HEK293 (cell line): Measurements from ENCODE around the gene LUZP2.

Experiments
- CTCF ChIA-PET: fragments of 350-600 bp; formaldehyde crosslinking; extraction: SDS; loops from one replicate; lab custom pipeline; 2021; ENCODE audit warnings: antibody characterized with exemption; lab: Yijun Ruan, JAX
- POLR2A ChIA-PET: fragments of 300-600 bp; formaldehyde crosslinking; extraction: SDS; loops from one replicate; lab custom pipeline; 2020; ENCODE audit warnings: antibody characterized with exemption, inconsistent platforms; lab: Yijun Ruan, JAX
- H3K27ac ChIP-seq: fragments of 200-500 bp; sonication (Bioruptor generic); 2 replicates; pipeline ENCODE4 v1.5.1; 2014; ENCODE audit warnings: low read depth, low read length, control low read depth, inconsistent platforms; ENCODE audit errors: extremely low read depth
- H3K36me3 ChIP-seq, 2 experiments: fragments of 200-500 bp in 1 of 2; sonication (Bioruptor generic) in 1 of 2; 1 replicate in 1 of 2; 2 replicates in 1 of 2; pipeline ENCODE4 v1.5.1; 2014 to 2017; ENCODE audit warnings: inconsistent platforms in 2 of 2, low read length in 2 of 2; ENCODE audit not compliant: control insufficient read depth in 2 of 2, insufficient read depth in 1 of 2
- H3K4me1 ChIP-seq: fragments of 200-500 bp; sonication (Bioruptor generic); 2 replicates; pipeline ENCODE4 v1.5.1; 2014; ENCODE audit warnings: mild to moderate bottlenecking, low read length, inconsistent platforms; ENCODE audit not compliant: control insufficient read depth, insufficient read depth
- H3K4me3 ChIP-seq: 2 replicates; pipeline ENCODE4 v1.5.1; 2011; ENCODE audit warnings: low read depth, mild to moderate bottlenecking, control low read depth, low read length, moderate library complexity
- H3K9me3 ChIP-seq: fragments of 200-500 bp; sonication (Bioruptor generic); 2 replicates; pipeline ENCODE4 v1.5.1; 2014; ENCODE audit warnings: low read depth, low read length, inconsistent platforms; ENCODE audit not compliant: control insufficient read depth, insufficient read depth
- BCL11A ChIP-seq: fragments of 450-650 bp; formaldehyde crosslinking; IDR thresholded peaks from 2 replicates; pipeline ENCODE4 v1.5.1; 2016; ENCODE audit warnings: low read depth, missing biosample characterization, missing genetic modification characterization
- GFI1B ChIP-seq: fragments of 450-650 bp; formaldehyde crosslinking; IDR thresholded peaks from 2 replicates; pipeline ENCODE4 v1.5.1; 2016; ENCODE audit warnings: missing biosample characterization, missing genetic modification characterization
- GLI4 ChIP-seq: fragments of 450-650 bp; formaldehyde crosslinking; IDR thresholded peaks from 2 replicates; pipeline ENCODE4 v1.5.1; 2016; ENCODE audit warnings: missing biosample characterization, missing genetic modification characterization
- HIC1 ChIP-seq: fragments of 450-650 bp; formaldehyde crosslinking; IDR thresholded peaks from 2 replicates; pipeline ENCODE4 v1.5.1; 2016; ENCODE audit warnings: missing biosample characterization, missing genetic modification characterization
- HOXC10 ChIP-seq: sonication (generic); formaldehyde crosslinking; IDR thresholded peaks from 2 replicates; pipeline ENCODE4 v1.8.1; 2023; ENCODE audit warnings: mild to moderate bottlenecking, missing genetic modification reagents
- OSR2 ChIP-seq: fragments of 450-650 bp; formaldehyde crosslinking; IDR thresholded peaks from 2 replicates; pipeline ENCODE4 v1.5.1; 2016; ENCODE audit warnings: missing biosample characterization, missing genetic modification characterization
- REPIN1 ChIP-seq: fragments of 450-650 bp; formaldehyde crosslinking; IDR thresholded peaks from 2 replicates; pipeline ENCODE4 v1.5.1; 2017; ENCODE audit warnings: missing biosample characterization, missing genetic modification characterization, low read depth
- SP7 ChIP-seq: fragments of 450-650 bp; formaldehyde crosslinking; IDR thresholded peaks from 2 replicates; pipeline ENCODE4 v1.5.1; 2016; ENCODE audit warnings: missing biosample characterization, missing genetic modification characterization
- WT1 ChIP-seq: fragments of 450-650 bp; formaldehyde crosslinking; IDR thresholded peaks from 2 replicates; pipeline ENCODE4 v1.5.1; 2016; ENCODE audit warnings: missing biosample characterization, missing genetic modification characterization
- YY1 ChIP-seq: fragments of 450-650 bp; formaldehyde crosslinking; IDR thresholded peaks from 2 replicates; pipeline ENCODE4 v1.5.1; 2018; ENCODE audit warnings: missing biosample characterization, missing genetic modification characterization
- YY2 ChIP-seq: fragments of 450-650 bp; formaldehyde crosslinking; IDR thresholded peaks from 2 replicates; pipeline ENCODE4 v1.5.1; 2016; ENCODE audit warnings: missing biosample characterization, missing genetic modification characterization
- ZBTB20 ChIP-seq: fragments of 450-650 bp; formaldehyde crosslinking; IDR thresholded peaks from 2 replicates; pipeline ENCODE4 v1.5.1; 2016; ENCODE audit warnings: missing biosample characterization, missing genetic modification characterization
- ZBTB8A ChIP-seq: fragments of 450-650 bp; formaldehyde crosslinking; IDR thresholded peaks from 2 replicates; pipeline ENCODE4 v1.5.1; 2016; ENCODE audit warnings: missing biosample characterization, missing genetic modification characterization
- ZNF112 ChIP-seq: fragments of 450-650 bp; formaldehyde crosslinking; IDR thresholded peaks from 2 replicates; pipeline ENCODE4 v1.5.0; 2017; ENCODE audit warnings: missing biosample characterization, missing genetic modification characterization
- ZNF121 ChIP-seq: fragments of 450-650 bp; formaldehyde crosslinking; IDR thresholded peaks from 2 replicates; pipeline ENCODE4 v1.5.1; 2016; ENCODE audit warnings: missing biosample characterization, missing genetic modification characterization
- ZNF138 ChIP-seq: fragments of 450-650 bp; formaldehyde crosslinking; IDR thresholded peaks from 2 replicates; pipeline ENCODE4 v1.5.1; 2016; ENCODE audit warnings: missing biosample characterization, missing genetic modification characterization, borderline replicate concordance
- ZNF16 ChIP-seq: fragments of 450-650 bp; formaldehyde crosslinking; IDR thresholded peaks from 2 replicates; pipeline ENCODE4 v1.5.1; 2016; ENCODE audit warnings: low read depth, missing biosample characterization, missing genetic modification characterization
- ZNF202 ChIP-seq: fragments of 450-650 bp; formaldehyde crosslinking; IDR thresholded peaks from 2 replicates; pipeline ENCODE4 v1.5.1; 2016; ENCODE audit warnings: missing biosample characterization, missing genetic modification characterization, borderline replicate concordance
- ZNF214 ChIP-seq: fragments of 450-650 bp; formaldehyde crosslinking; IDR thresholded peaks from 2 replicates; pipeline ENCODE4 v1.5.1; 2017; ENCODE audit warnings: missing biosample characterization, mild to moderate bottlenecking, missing genetic modification characterization, borderline replicate concordance
- ZNF223 ChIP-seq: fragments of 450-650 bp; formaldehyde crosslinking; IDR thresholded peaks from 2 replicates; pipeline ENCODE4 v1.5.1; 2016; ENCODE audit warnings: missing biosample characterization, missing genetic modification characterization
- ZNF23 ChIP-seq: fragments of 450-650 bp; formaldehyde crosslinking; IDR thresholded peaks from 2 replicates; pipeline ENCODE4 v1.5.1; 2016; ENCODE audit warnings: missing biosample characterization, missing genetic modification characterization, borderline replicate concordance
- ZNF24 ChIP-seq: fragments of 450-650 bp; formaldehyde crosslinking; IDR thresholded peaks from 2 replicates; pipeline ENCODE4 v1.5.1; 2016; ENCODE audit warnings: missing biosample characterization, missing genetic modification characterization
- ZNF280D ChIP-seq: fragments of 450-650 bp; formaldehyde crosslinking; IDR thresholded peaks from 2 replicates; pipeline ENCODE4 v1.5.1; 2016; ENCODE audit warnings: missing biosample characterization, missing genetic modification characterization
- ZNF311 ChIP-seq: fragments of 450-650 bp; formaldehyde crosslinking; IDR thresholded peaks from 2 replicates; pipeline ENCODE4 v1.5.1; 2017; ENCODE audit warnings: missing biosample characterization, missing genetic modification characterization, borderline replicate concordance
- ZNF341 ChIP-seq: fragments of 450-650 bp; formaldehyde crosslinking; IDR thresholded peaks from 2 replicates; pipeline ENCODE4; 2016; ENCODE audit warnings: low read depth, missing biosample characterization, missing genetic modification characterization
- ZNF350 ChIP-seq: fragments of 450-650 bp; formaldehyde crosslinking; IDR thresholded peaks from 2 replicates; pipeline ENCODE4 v1.5.0; 2017; ENCODE audit warnings: missing biosample characterization, mild to moderate bottlenecking, missing genetic modification characterization
- ZNF423 ChIP-seq: fragments of 450-650 bp; formaldehyde crosslinking; IDR thresholded peaks from 2 replicates; pipeline ENCODE4 v1.5.1; 2016; ENCODE audit warnings: missing biosample characterization, missing genetic modification characterization
- ZNF433 ChIP-seq: fragments of 450-650 bp; formaldehyde crosslinking; IDR thresholded peaks from 2 replicates; pipeline ENCODE4 v1.5.1; 2016; ENCODE audit warnings: missing biosample characterization, missing genetic modification characterization, low read depth
- ZNF513 ChIP-seq: fragments of 450-650 bp; IDR thresholded peaks from 2 replicates; pipeline ENCODE4 v1.5.1; 2018; ENCODE audit warnings: missing biosample characterization, missing genetic modification characterization
- ZNF514 ChIP-seq: fragments of 450-650 bp; formaldehyde crosslinking; IDR thresholded peaks from 2 replicates; pipeline ENCODE4 v1.5.1; 2016; ENCODE audit warnings: missing biosample characterization, missing genetic modification characterization
- ZNF596 ChIP-seq: fragments of 450-650 bp; IDR thresholded peaks from 2 replicates; pipeline ENCODE4 v1.5.0; 2018; ENCODE audit warnings: missing biosample characterization, mild to moderate bottlenecking, missing genetic modification characterization, moderate library complexity
- ZNF623 ChIP-seq: fragments of 450-650 bp; formaldehyde crosslinking; IDR thresholded peaks from 2 replicates; pipeline ENCODE4 v1.5.1; 2016; ENCODE audit warnings: missing biosample characterization, missing genetic modification characterization

LUZP2 gene

GRCh38 chr11:24903555-24903954, 406.7 kb downstream of the LUZP2 start:
- CTCF ChIA-PET: no interaction called here
- no peak overlapping the region for H3K27ac ChIP-seq
- no peak for TF ChIP-seq ZNF280D
- no peak for TF ChIP-seq HIC1 (tag by site-specific recombination)
- TF ChIP-seq GLI4: no peak
- TF ChIP-seq ZNF121 (tag by site-specific recombination): no peak
- TF ChIP-seq ZNF138 (tag by site-specific recombination): no peak
- TF ChIP-seq YY2 (tag by site-specific recombination): no peak
- TF ChIP-seq ZNF341 (tag by site-specific recombination): no peak
- no peak for TF ChIP-seq ZNF23 (tag by site-specific recombination)
- no peak for TF ChIP-seq ZNF112 (tag by site-specific recombination)
- no peak for TF ChIP-seq OSR2 (tag by site-specific recombination)
- TF ChIP-seq ZNF223 (tag by site-specific recombination): no peak
- TF ChIP-seq ZNF350 (tag by site-specific recombination): no peak
- TF ChIP-seq ZNF623 (tag by site-specific recombination): no peak
- TF ChIP-seq ZNF423 (tag by site-specific recombination): no peak
- no peak for TF ChIP-seq WT1 (tag by site-specific recombination)
- TF ChIP-seq BCL11A: no peak
- TF ChIP-seq ZNF433 (tag by site-specific recombination): no peak
- no peak overlapping the region for H3K4me3 ChIP-seq
- no peaks in the 10 kb centered on the region for H3K9me3 ChIP-seq
- no peaks in the 10 kb centered on the region for H3K4me1 ChIP-seq
- POLR2A ChIA-PET: no interaction called here
- H3K36me3 ChIP-seq: no peaks in the 10 kb centered on the region

- H3K36me3 ChIP-seq: no peaks in the 10 kb centered on the region
- ChIA-PET CTCF (no interaction called here), POLR2A (no interaction called here)
- H3K4me1 ChIP-seq: no peaks in the 10 kb centered on the region
- H3K9me3 ChIP-seq: no peaks in the 10 kb centered on the region
- H3K27ac ChIP-seq: no peak overlapping the region
- no peak overlapping the region for H3K4me3 ChIP-seq
- no peak for TF ChIP-seq HOXC10 (CRISPR knock-in tag)
- TF ChIP-seq ZNF202: no peak
- TF ChIP-seq GFI1B: no peak
- no peak for TF ChIP-seq ZNF24 (tag by site-specific recombination)
- TF ChIP-seq ZNF311 (tag by site-specific recombination): no peak
- TF ChIP-seq SP7 (tag by site-specific recombination): no peak
- TF ChIP-seq ZNF513 (tag by site-specific recombination): no peak
- no peak for TF ChIP-seq YY1 (tag by site-specific recombination)
- TF ChIP-seq ZNF16 (tag by site-specific recombination): no peak
- no peak for TF ChIP-seq ZBTB8A (tag by site-specific recombination)
- TF ChIP-seq ZNF514: no peak
- TF ChIP-seq ZNF214: no peak
- no peak for TF ChIP-seq ZNF596 (tag by site-specific recombination)
- no peak for TF ChIP-seq ZBTB20 (tag by site-specific recombination)
- TF ChIP-seq REPIN1: no peak
Measured at GRCh38 chr11:24925091-24925490, 428.2 kb downstream of the LUZP2 start.
